ENCODE data around the gene RAPGEF5. TPM values are rescaled to one million over a fixed set of nuclear protein-coding genes. Genes with fewer than 3 reads are reported as not detected.

The RAPGEF5 gene
- total RNA-seq, 3 donors from 2014 or later, result 18.7 to 78.0 (median 41.9) TPM

GRCh38 chr7:22318376-22318775 lies 38.6 kb downstream of the RAPGEF5 start:
- H3K4me3 ChIP-seq, result no peak overlapping the region
- H3K9me3 ChIP-seq, result no peaks in the 10 kb centered on the region
- intact Hi-C loops (cut with DNase I; ENCODE audit: low total_unique reads), result no loop called here
- no peaks in the 10 kb centered on the region for H3K4me1 ChIP-seq
- H3K27ac ChIP-seq, result no peak overlapping the region
- TF ChIP-seq CTCF (IDR thresholded peaks at IDR 0.05) (no peak), POLR2AphosphoS5 (IDR thresholded peaks at IDR 0.05) (no peak), POLR2A (IDR thresholded peaks at IDR 0.05) (no peak)
- no peak for DNase-seq (ENCODE audit: low spot score in 2 of 2)
- H3K27me3 ChIP-seq, result no peaks in the 10 kb centered on the region
- no peaks in the 10 kb centered on the region for H3K36me3 ChIP-seq

GRCh38 chr7:22317632-22318031 lies 39.3 kb downstream of the RAPGEF5 start:
- no peak overlapping the region for H3K27ac ChIP-seq
- intact Hi-C loops (cut with DNase I; ENCODE audit: low total_unique reads), result no loop called here

GRCh38 chr7:22316914-22317313 lies 40.0 kb downstream of the RAPGEF5 start:
- intact Hi-C loops (cut with DNase I; ENCODE audit: low total_unique reads), result no loop called here
- H3K27me3 ChIP-seq, result no peaks in the 10 kb centered on the region

More at GRCh38 chr7:22317632-22318031, 39.3 kb downstream of the RAPGEF5 start:
- TF ChIP-seq POLR2A (IDR thresholded peaks at IDR 0.05) (no peak), POLR2AphosphoS5 (IDR thresholded peaks at IDR 0.05) (no peak), CTCF (IDR thresholded peaks at IDR 0.05) (no peak)
- no peaks in the 10 kb centered on the region for H3K9me3 ChIP-seq
- no peak for DNase-seq (ENCODE audit: low spot score in 2 of 2)
- H3K4me1 ChIP-seq, result no peaks in the 10 kb centered on the region
- no peak overlapping the region for H3K4me3 ChIP-seq
- no peaks in the 10 kb centered on the region for H3K36me3 ChIP-seq
- no peaks in the 10 kb centered on the region for H3K27me3 ChIP-seq

GRCh38 chr7:22307816-22308215 lies 49.1 kb downstream of the RAPGEF5 start:
- Histone ChIP-seq H3K27me3 (no peaks in the 10 kb centered on the region), H3K4me3 (no peak overlapping the region), H3K27ac (no peak overlapping the region), H3K36me3 (no peaks in the 10 kb centered on the region), H3K9me3 (no peaks in the 10 kb centered on the region), H3K4me1 (no peaks in the 10 kb centered on the region)
- intact Hi-C loops (cut with DNase I; ENCODE audit: low total_unique reads), result no loop called here
- no peak for DNase-seq (ENCODE audit: low spot score in 2 of 2)
- no peak for TF ChIP-seq POLR2AphosphoS5 (IDR thresholded peaks at IDR 0.05)
- TF ChIP-seq POLR2A (IDR thresholded peaks at IDR 0.05), result no peak
- TF ChIP-seq CTCF (IDR thresholded peaks at IDR 0.05), result no peak

More at GRCh38 chr7:22316914-22317313, 40.0 kb downstream of the RAPGEF5 start:
- Histone ChIP-seq H3K9me3 (no peaks in the 10 kb centered on the region), H3K27ac (no peak overlapping the region), H3K36me3 (no peaks in the 10 kb centered on the region), H3K4me1 (no peaks in the 10 kb centered on the region), H3K4me3 (no peak overlapping the region)
- no peak for DNase-seq (ENCODE audit: low spot score in 2 of 2)
- TF ChIP-seq POLR2A (IDR thresholded peaks at IDR 0.05) (no peak), CTCF (IDR thresholded peaks at IDR 0.05) (no peak)

- no peak for DNase-seq (ENCODE audit: low spot score in 2 of 2)
- Histone ChIP-seq H3K27ac (no peak overlapping the region), H3K27me3 (no peaks in the 10 kb centered on the region), H3K36me3 (no peaks in the 10 kb centered on the region), H3K4me1 (no peaks in the 10 kb centered on the region), H3K4me3 (no peak overlapping the region), H3K9me3 (no peaks in the 10 kb centered on the region)
- intact Hi-C loops (cut with DNase I; ENCODE audit: low total_unique reads), result loop anchor here (2.0 kb wide), 1 partner anchor 47 kb away; no protein-coding TSS in a partner anchor
- TF ChIP-seq POLR2AphosphoS5 (IDR thresholded peaks at IDR 0.05) (no peak), POLR2A (IDR thresholded peaks at IDR 0.05) (no peak), CTCF (IDR thresholded peaks at IDR 0.05) (no peak)
Measured at GRCh38 chr7:22305706-22306105, 51.2 kb downstream of the RAPGEF5 start.
